Left ventricle myocardium inferior (tissue), 1 donor: ENCODE data around the gene BMAL1. TPM values are rescaled to one million over a fixed set of nuclear protein-coding genes. Genes with fewer than 3 reads are reported as not detected.
A peak's percentile ranks its signal among the peaks of the same experiment; 100 is the strongest.

Source experiments
- DNase-seq: peaks from one replicate; pipeline ENCODE4 v3.0.0-alpha.2; 2020
- H3K27ac ChIP-seq: fragments of 200-600 bp; replicated peaks from 2 replicates; pipeline ENCODE4 v1.8.0; 2021
- H3K27me3 ChIP-seq: fragments of 200-600 bp; 2 replicates; pipeline ENCODE4 v1.8.0; 2021; ENCODE audit warnings: low read depth
- H3K36me3 ChIP-seq: fragments of 200-600 bp; 2 replicates; pipeline ENCODE4 v1.8.0; 2021
- H3K4me1 ChIP-seq: fragments of 200-600 bp; 2 replicates; pipeline ENCODE4 v1.8.0; 2021
- H3K4me3 ChIP-seq: fragments of 200-600 bp; 2 replicates; pipeline ENCODE4 v1.8.0; 2021; ENCODE audit warnings: mild to moderate bottlenecking, moderate library complexity
- H3K9me3 ChIP-seq: fragments of 200-600 bp; replicated peaks from 2 replicates; pipeline ENCODE4 v1.8.0; 2021
- CTCF ChIP-seq: fragments of 200-600 bp; IDR thresholded peaks from 2 replicates; pipeline ENCODE4 v1.8.0; 2021; ENCODE audit warnings: antibody characterized with exemption, mild to moderate bottlenecking, borderline replicate concordance
- intact Hi-C: fragments of 100-400 bp; cut with micrococcal nuclease; formaldehyde crosslinking; loops from one replicate; pipeline ENCODE4 v1.11.0; 2022
- total RNA-seq: library from RNA; stranded (reverse); fragmentation: NEBNext Ultra II Directional; extraction: Animal tissue kit (Norgen Biotek cat#: 25700); gene quantifications from one replicate; pipeline ENCODE4 v1.2.1, GENCODE V29; 2021
- donor health status: DM: no; HTN: yes; CAD: no; lungs with severe emphysema.

BMAL1 gene
- total RNA-seq, 1 donor from 2014 or later = 7.1 TPM

DNA sequence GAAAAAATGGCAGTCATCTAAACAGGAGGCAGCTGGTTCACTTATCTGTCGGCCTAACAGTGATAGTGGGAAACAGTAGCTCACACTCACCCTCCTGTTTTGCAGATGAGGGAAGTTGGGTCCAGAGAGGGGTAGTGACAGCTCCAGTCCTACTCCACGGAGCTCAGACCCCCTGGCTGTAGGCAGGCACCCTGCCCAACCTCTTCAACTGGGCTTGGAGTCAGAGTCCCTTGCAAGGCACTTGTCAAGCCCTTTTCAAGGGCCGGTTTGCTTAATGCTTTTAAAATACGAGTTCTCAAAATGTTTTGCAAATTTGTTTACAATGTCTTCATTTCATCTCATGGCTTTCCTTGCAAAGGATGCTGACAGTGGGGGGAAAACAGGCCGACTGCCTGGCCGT is 75.1 kb downstream of the BMAL1 start:
- H3K9me3 ChIP-seq = no peaks in the 10 kb centered on the region
- no peak overlapping the region for H3K27ac ChIP-seq
- intact Hi-C loops = no loop called here
- peaks cover 38% of the 10 kb centered on the region for H3K36me3 ChIP-seq
- DNase-seq = no peak
- no peaks in the 10 kb centered on the region for H3K27me3 ChIP-seq
- H3K4me3 ChIP-seq = no peak overlapping the region
- no peak for TF ChIP-seq CTCF
- H3K4me1 ChIP-seq = peaks cover 7% of the 10 kb centered on the region

GRCh38 chr11:13354335-13354734 is 76.7 kb downstream of the BMAL1 start:
- Histone ChIP-seq H3K27me3 (no peaks in the 10 kb centered on the region), H3K27ac (no peak overlapping the region)
- TF ChIP-seq CTCF = peak; percentile 10

GRCh38 chr11:13355191-13355590 is 77.6 kb downstream of the BMAL1 start:
- Histone ChIP-seq H3K9me3 (no peaks in the 10 kb centered on the region), H3K27ac (no peak overlapping the region), H3K4me3 (no peak overlapping the region), H3K36me3 (peaks cover 59% of the 10 kb centered on the region), H3K4me1 (peaks cover 5% of the 10 kb centered on the region), H3K27me3 (no peaks in the 10 kb centered on the region)
- DNase-seq = no peak
- intact Hi-C loops = no loop called here
- no peak for TF ChIP-seq CTCF

More at GRCh38 chr11:13354335-13354734, 76.7 kb downstream of the BMAL1 start:
- no peak overlapping the region for H3K4me3 ChIP-seq
- DNase-seq = no peak
- H3K9me3 ChIP-seq = no peaks in the 10 kb centered on the region
- H3K4me1 ChIP-seq = no peaks in the 10 kb centered on the region
- peaks cover 53% of the 10 kb centered on the region for H3K36me3 ChIP-seq
- intact Hi-C loops = no loop called here

GRCh38 chr11:13357232-13357631 is 79.6 kb downstream of the BMAL1 start:
- Histone ChIP-seq H3K4me1 (peaks cover 5% of the 10 kb centered on the region), H3K9me3 (no peaks in the 10 kb centered on the region), H3K36me3 (peaks cover 80% of the 10 kb centered on the region), H3K27me3 (no peaks in the 10 kb centered on the region), H3K4me3 (no peak overlapping the region), H3K27ac (no peak overlapping the region)
- intact Hi-C loops = no loop called here
- TF ChIP-seq CTCF = no peak
- DNase-seq = no peak

DNA sequence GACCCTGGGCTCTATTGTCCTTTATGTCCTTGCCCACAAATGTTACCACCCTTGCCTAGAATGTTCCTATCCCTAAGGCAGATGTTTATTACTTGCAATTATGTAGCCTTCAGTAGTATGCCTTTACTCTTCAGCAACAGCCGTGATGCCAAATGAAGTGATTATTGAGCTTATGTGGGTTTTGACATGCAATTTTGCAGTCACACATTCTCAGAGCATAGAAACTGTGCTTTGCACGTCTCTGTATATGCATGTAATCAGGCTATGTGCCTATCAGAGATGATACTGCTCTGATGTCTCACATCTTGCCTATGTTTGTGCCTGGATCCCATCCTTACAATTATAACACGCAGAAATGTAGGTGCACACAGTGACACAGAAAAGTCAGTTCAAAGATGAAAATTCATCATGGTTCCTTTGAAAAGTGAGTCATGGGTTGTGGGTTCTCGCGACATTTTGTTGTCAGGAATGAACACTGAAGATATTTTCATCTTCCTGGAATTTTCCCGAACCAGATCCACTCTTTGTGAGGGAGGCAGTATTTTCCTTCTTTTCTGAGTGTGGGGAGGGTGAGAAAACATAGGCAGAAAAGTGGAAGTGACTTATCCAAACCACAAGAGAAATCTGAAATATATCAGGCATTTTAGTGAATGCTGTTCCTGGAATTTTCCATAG is 81.1 kb downstream of the BMAL1 start:
- DNase-seq = no peak
- intact Hi-C loops = no loop called here
- Histone ChIP-seq H3K9me3 (no peaks in the 10 kb centered on the region), H3K4me1 (peaks cover 5% of the 10 kb centered on the region), H3K36me3 (peaks cover 95% of the 10 kb centered on the region), H3K27me3 (no peaks in the 10 kb centered on the region), H3K27ac (no peak overlapping the region), H3K4me3 (no peak overlapping the region)
- no peak for TF ChIP-seq CTCF
